ENCODE results near the gene SEPTIN12.

- TF ChIP-seq POLR2A (IDR thresholded peaks at IDR 0.05) (no peak), POLR2AphosphoS5 (IDR thresholded peaks at IDR 0.05) (no peak), CTCF (IDR thresholded peaks at IDR 0.05) (no peak), EP300 (IDR thresholded peaks at IDR 0.05) (no peak)
These were observed 35.6 kb downstream of the SEPTIN12 start for GRCh38 chr16:4752351-4753100.
